Spleen (tissue), 11 donors: Measurements from ENCODE around the gene TEAD1. TPM values are rescaled to one million over a fixed set of nuclear protein-coding genes. Genes with fewer than 3 reads are reported as not detected.

Source experiments
- DNase-seq: peaks from one replicate; pipeline ENCODE4 v3.0.0-alpha.2; 2020
- H3K27ac ChIP-seq, 8 donors: fragments of 200-600 bp; sonication (generic) in 7 of 8; 1 replicate in 4 of 8; 2 replicates in 4 of 8; pipeline versions ENCODE4 v1.5.0 to v1.8.0; 2016 to 2021; ENCODE audit warnings: inconsistent platforms in 4 of 8, mild to moderate bottlenecking in 4 of 8, moderate library complexity in 1 of 8
- H3K27me3 ChIP-seq, 7 donors: fragments of 200-600 bp; sonication (generic) in 6 of 7; replicated peaks in 1 of 7; 1 replicate in 4 of 7; 2 replicates in 3 of 7; pipeline versions ENCODE4 v1.5.0 to v1.8.0; 2016 to 2021; ENCODE audit warnings: inconsistent platforms in 3 of 7, mild to moderate bottlenecking in 1 of 7
- H3K36me3 ChIP-seq, 6 donors: fragments of 200-600 bp; sonication (generic) in 5 of 6; 1 replicate in 4 of 6; 2 replicates in 2 of 6; pipeline versions ENCODE4 v1.5.0 to v1.8.0; 2016 to 2021; ENCODE audit warnings: inconsistent platforms in 2 of 6
- H3K4me1 ChIP-seq, 6 donors: fragments of 200-600 bp; sonication (generic) in 5 of 6; 1 replicate in 3 of 6; 2 replicates in 3 of 6; pipeline versions ENCODE4 v1.5.0 to v1.8.0; 2016 to 2021; ENCODE audit warnings: inconsistent platforms in 3 of 6
- H3K4me3 ChIP-seq, 8 donors: fragments of 200-600 bp; sonication (generic) in 7 of 8; 1 replicate in 4 of 8; 2 replicates in 4 of 8; pipeline versions ENCODE4 v1.5.0 to v1.8.0; 2016 to 2021; ENCODE audit warnings: inconsistent platforms in 4 of 8, mild to moderate bottlenecking in 4 of 8, moderate library complexity in 2 of 8
- H3K9me3 ChIP-seq, 8 donors: fragments of 200-600 bp; sonication (generic) in 7 of 8; 1 replicate in 4 of 8; 2 replicates in 4 of 8; pipeline versions ENCODE4 v1.5.0 to v1.8.0; 2016 to 2021; ENCODE audit warnings: inconsistent platforms in 4 of 8
- CTCF ChIP-seq, 11 experiments: fragments of 200-600 bp in 7 of 11; fragments of 450-650 bp in 4 of 11; sonication (generic) in 4 of 11; IDR thresholded peaks in 8 of 11; conservative IDR thresholded peaks in 3 of 11; 1 replicate in 7 of 11; 2 replicates in 4 of 11; pipeline versions ENCODE4 v1.4.0 to v1.8.0; 2016 to 2021; ENCODE audit warnings: antibody characterized with exemption in 11 of 11, inconsistent platforms in 4 of 11, mild to moderate bottlenecking in 1 of 11
- POLR2A ChIP-seq, 3 donors: fragments of 450-650 bp; IDR thresholded peaks; one replicate each; pipeline ENCODE4 v1.5.1; 2017; ENCODE audit warnings: antibody characterized with exemption in 3 of 3, mild to moderate bottlenecking in 1 of 3
- POLR2AphosphoS5 ChIP-seq, 3 donors: sonication (generic); formaldehyde crosslinking; IDR thresholded peaks; one replicate each; pipeline ENCODE4 v1.5.1; 2017; ENCODE audit warnings: antibody characterized with exemption in 3 of 3
- WGBS, 5 donors: extraction: QIAGEN DNeasy Blood & Tissue Kit in 3 of 5; methylation state at CpG; one replicate each; pipeline versions ENCODE4 v1.1.5 to v1.1.7; 2013 to 2018; 5-methylcytosine and 5-hydroxymethylcytosine counted together
- intact Hi-C: fragments of 100-400 bp; cut with DNase I; formaldehyde crosslinking; loops from one replicate; pipeline ENCODE4 v1.15.0; 2023; ENCODE audit warnings: low total_unique reads
- polyA plus RNA-seq, 3 donors: library from polyadenylated mRNA; stranded (reverse); fragments of 200-250 nt; gene quantifications; one replicate each; pipeline ENCODE4 v1.2.1, GENCODE V29; 2013
- total RNA-seq, 7 donors: library from RNA; depleted of rRNA in 3 of 7; stranded (reverse); fragments of >200 nt in 3 of 7; fragmentation: NEBNext Ultra II Directional in 4 of 7; extraction: Animal tissue kit (Norgen Biotek cat#: 25700) in 4 of 7; gene quantifications; one replicate each; pipeline versions ENCODE4 v1.1.0 to v1.2.1, GENCODE V29; 2016 to 2021
- donor health status: healthy with polysubstance abuse.
- donor health status: DM: no; HTN: no; CAD: no; lungs with moderate emphysema.
- donor health status: DM: no; HTN: no; CAD: no.
- donor health status: Bipolar disorder and iron deficiency.
- donor health status: healthy.
- donor health status: DM: no; HTN: no; CAD: no.
- donor health status: DM: yes; HTN: yes; CAD: no.

TEAD1 gene
- total and polyA plus RNA-seq, 10 donors = 0.93 to 46.0 (median 18.6) TPM

GRCh38 chr11:12950670-12951069, 276.4 kb downstream of the TEAD1 start:
- WGBS, 5 donors = 80 to 100% (median 92%) methylated on average over 1 of the region's 1 CpG
- H3K4me1 ChIP-seq = no peaks in the 10 kb centered on the region
- peaks cover 0 to 7% (median 0%) of the 10 kb centered on the region in 7 donors for H3K27me3 ChIP-seq
- intact Hi-C loops = no loop called here
- no peak overlapping the region for H3K27ac ChIP-seq
- H3K9me3 ChIP-seq = peaks cover 0 to 38% (median 23%) of the 10 kb centered on the region in 8 donors
- no peaks in the 10 kb centered on the region for H3K36me3 ChIP-seq
- TF ChIP-seq POLR2AphosphoS5 (IDR thresholded peaks at IDR 0.05) (no peak), CTCF (IDR thresholded peaks at IDR 0.05 in 8 of 11, conservative IDR thresholded peaks at IDR 0.05 in 3 of 11) (no peak), POLR2A (IDR thresholded peaks at IDR 0.05) (no peak)
- no peak overlapping the region for H3K4me3 ChIP-seq
- DNase-seq = no peak

GRCh38 chr11:12951376-12951775, 277.2 kb downstream of the TEAD1 start:
- H3K4me1 ChIP-seq = no peaks in the 10 kb centered on the region
- peaks cover 0 to 31% (median 22%) of the 10 kb centered on the region in 8 donors for H3K9me3 ChIP-seq
- no peaks in the 10 kb centered on the region for H3K36me3 ChIP-seq
- 74 to 91% (median 85%) methylated on average over 1 of the region's 1 CpG for WGBS, 5 donors
- no peak for DNase-seq
- H3K27ac ChIP-seq = no peak overlapping the region
- intact Hi-C loops = no loop called here
- H3K4me3 ChIP-seq = no peak overlapping the region
- peaks cover 0 to 7% (median 0%) of the 10 kb centered on the region in 7 donors for H3K27me3 ChIP-seq
- TF ChIP-seq POLR2AphosphoS5 (IDR thresholded peaks at IDR 0.05) (no peak), POLR2A (IDR thresholded peaks at IDR 0.05) (no peak), CTCF (IDR thresholded peaks at IDR 0.05 in 8 of 11, conservative IDR thresholded peaks at IDR 0.05 in 3 of 11) (no peak)

- intact Hi-C loops = no loop called here
Measured at GRCh38 chr11:12952094-12952493, 277.9 kb downstream of the TEAD1 start.

GRCh38 chr11:12958986-12959385, 284.8 kb downstream of the TEAD1 start:
- intact Hi-C loops = no loop called here
- peaks cover 0 to 2% (median 0%) of the 10 kb centered on the region in 6 donors for H3K4me1 ChIP-seq
- H3K9me3 ChIP-seq = no peaks in the 10 kb centered on the region
- H3K27me3 ChIP-seq = peaks cover 0 to 14% (median 0%) of the 10 kb centered on the region in 7 donors
- 64 to 90% (median 88%) methylated on average over 3 of the region's 3 CpGs for WGBS, 5 donors
- no peak overlapping the region for H3K4me3 ChIP-seq
- H3K36me3 ChIP-seq = no peaks in the 10 kb centered on the region
- DNase-seq = no peak
- no peak overlapping the region for H3K27ac ChIP-seq
- TF ChIP-seq POLR2AphosphoS5 (IDR thresholded peaks at IDR 0.05) = no peak

More at GRCh38 chr11:12952094-12952493, 277.9 kb downstream of the TEAD1 start:
- TF ChIP-seq POLR2AphosphoS5 (IDR thresholded peaks at IDR 0.05) (no peak), POLR2A (IDR thresholded peaks at IDR 0.05) (no peak), CTCF (IDR thresholded peaks at IDR 0.05 in 8 of 11, conservative IDR thresholded peaks at IDR 0.05 in 3 of 11) (no peak)
- Histone ChIP-seq H3K9me3 (peaks cover 0 to 23% (median 15%) of the 10 kb centered on the region in 8 donors), H3K4me1 (no peaks in the 10 kb centered on the region), H3K36me3 (no peaks in the 10 kb centered on the region), H3K27ac (no peak overlapping the region), H3K27me3 (peaks cover 0 to 7% (median 0%) of the 10 kb centered on the region in 7 donors), H3K4me3 (no peak overlapping the region)
- no peak for DNase-seq

- peaks cover 0 to 5% (median 0%) of the 10 kb centered on the region in 6 donors for H3K4me1 ChIP-seq
- DNase-seq = no peak
- intact Hi-C loops = loop anchor here (10.0 kb wide), 2 partner anchors 223 to 383 kb away; no protein-coding TSS in a partner anchor
- H3K27me3 ChIP-seq = peaks cover 0 to 16% (median 0%) of the 10 kb centered on the region in 7 donors
- no peak overlapping the region for H3K27ac ChIP-seq
- no peak for TF ChIP-seq POLR2AphosphoS5 (IDR thresholded peaks at IDR 0.05)
- no peak for TF ChIP-seq CTCF (IDR thresholded peaks at IDR 0.05 in 8 of 11, conservative IDR thresholded peaks at IDR 0.05 in 3 of 11)
- 58 to 89% (median 79%) methylated on average over 2 of the region's 2 CpGs for WGBS, 5 donors
- no peaks in the 10 kb centered on the region for H3K36me3 ChIP-seq
- H3K9me3 ChIP-seq = no peaks in the 10 kb centered on the region
- no peak overlapping the region for H3K4me3 ChIP-seq
Measured at GRCh38 chr11:12961615-12962014, 287.4 kb downstream of the TEAD1 start.
